ENCODE results near the gene BSND. TPM values are rescaled to one million over a fixed set of nuclear protein-coding genes. Genes with fewer than 3 reads are reported as not detected.

The BSND gene
- total RNA-seq, 4 donors from 2014 or later: not detected

- H3K36me3 ChIP-seq: no peaks in the 10 kb centered on the region
- H3K27me3 ChIP-seq: no peaks in the 10 kb centered on the region
- peaks cover 0 to 11% (median 0%) of the 10 kb centered on the region in 4 donors for H3K4me1 ChIP-seq
- peak within 1 kb of the TSS in 3 of 4 donors; percentile 43 to 67 (median 66) for H3K27ac ChIP-seq
- H3K9me3 ChIP-seq: no peaks in the 10 kb centered on the region
- DNase-seq: peak in 2 of 3 donors; percentile 52 to 78
- H3K4me3 ChIP-seq: peak within 1 kb of the TSS; percentile 15 to 68 (median 42)
- peak; percentile 43 to 63 for TF ChIP-seq POLR2A (IDR thresholded peaks at IDR 0.05)
- TF ChIP-seq, protein P1, sequence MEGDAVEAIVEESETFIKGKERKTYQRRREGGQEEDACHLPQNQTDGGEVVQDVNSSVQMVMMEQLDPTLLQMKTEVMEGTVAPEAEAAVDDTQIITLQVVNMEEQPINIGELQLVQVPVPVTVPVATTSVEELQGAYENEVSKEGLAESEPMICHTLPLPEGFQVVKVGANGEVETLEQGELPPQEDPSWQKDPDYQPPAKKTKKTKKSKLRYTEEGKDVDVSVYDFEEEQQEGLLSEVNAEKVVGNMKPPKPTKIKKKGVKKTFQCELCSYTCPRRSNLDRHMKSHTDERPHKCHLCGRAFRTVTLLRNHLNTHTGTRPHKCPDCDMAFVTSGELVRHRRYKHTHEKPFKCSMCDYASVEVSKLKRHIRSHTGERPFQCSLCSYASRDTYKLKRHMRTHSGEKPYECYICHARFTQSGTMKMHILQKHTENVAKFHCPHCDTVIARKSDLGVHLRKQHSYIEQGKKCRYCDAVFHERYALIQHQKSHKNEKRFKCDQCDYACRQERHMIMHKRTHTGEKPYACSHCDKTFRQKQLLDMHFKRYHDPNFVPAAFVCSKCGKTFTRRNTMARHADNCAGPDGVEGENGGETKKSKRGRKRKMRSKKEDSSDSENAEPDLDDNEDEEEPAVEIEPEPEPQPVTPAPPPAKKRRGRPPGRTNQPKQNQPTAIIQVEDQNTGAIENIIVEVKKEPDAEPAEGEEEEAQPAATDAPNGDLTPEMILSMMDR (IDR thresholded peaks at IDR 0.05): no peak
These were observed 18.0 kb upstream of the BSND start, which contains the start of gene TMEM61 for GRCh38 chr1:54980528-54981241. TSS of gene TMEM61 (plus strand) at chr1:54980628. CDS start at chr1:54981066, 438 bp downstream.

DNA sequence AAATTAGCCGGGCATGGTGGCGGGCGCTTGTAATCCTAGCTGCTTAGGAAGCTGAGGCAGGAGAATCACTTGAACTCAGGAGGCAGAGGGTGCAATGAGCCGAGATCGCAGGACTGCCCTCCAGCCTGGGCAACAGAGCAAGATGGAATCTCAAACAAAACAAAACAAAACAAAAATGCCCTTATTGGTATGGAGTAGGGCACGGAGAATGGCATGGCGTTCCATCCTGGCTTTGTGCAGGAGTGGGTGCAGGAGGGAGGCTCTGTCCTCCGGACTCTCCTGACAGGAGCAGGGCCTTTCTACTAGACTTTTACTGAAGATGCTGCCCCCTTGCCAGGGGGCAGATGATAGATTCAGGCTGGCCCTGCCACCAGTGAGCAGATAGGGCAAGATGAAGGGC lies 17.3 kb upstream of the BSND start:
- peak in 1 of 3 donors; percentile 15 for DNase-seq
- TF ChIP-seq POLR2A (IDR thresholded peaks at IDR 0.05): no peak
- TF ChIP-seq, protein P1 (IDR thresholded peaks at IDR 0.05): no peak
- Histone ChIP-seq H3K4me3 (peak overlapping the region in 2 of 4 donors; percentile 63 to 68), H3K27me3 (no peaks in the 10 kb centered on the region), H3K27ac (peak overlapping the region in 2 of 4 donors; percentile 66 to 67), H3K36me3 (no peaks in the 10 kb centered on the region), H3K9me3 (no peaks in the 10 kb centered on the region), H3K4me1 (peaks cover 0 to 11% (median 0%) of the 10 kb centered on the region in 4 donors)

DNA sequence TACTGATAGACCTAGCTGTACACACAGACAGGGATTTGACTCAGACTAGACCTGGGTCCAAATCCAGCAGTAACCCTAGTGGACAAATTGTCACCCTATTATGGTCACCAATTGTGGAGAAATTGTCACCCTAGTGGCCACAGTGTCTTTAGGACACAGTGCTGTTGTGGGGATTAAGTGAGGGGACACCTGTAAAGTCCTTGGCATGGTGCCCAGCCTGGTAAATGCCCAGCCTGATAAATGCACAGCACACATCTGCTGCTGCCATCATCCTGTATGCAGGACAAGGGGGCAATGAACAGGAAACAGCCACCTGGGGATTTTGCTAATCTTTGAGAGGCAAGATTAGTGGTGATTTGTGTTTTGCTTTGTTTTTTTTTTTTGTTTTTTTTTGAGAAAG lies 16.0 kb upstream of the BSND start:
- Histone ChIP-seq H3K4me3 (no peak overlapping the region), H3K36me3 (no peaks in the 10 kb centered on the region), H3K27ac (no peak overlapping the region), H3K27me3 (no peaks in the 10 kb centered on the region), H3K4me1 (peaks cover 0 to 11% (median 0%) of the 10 kb centered on the region in 4 donors), H3K9me3 (no peaks in the 10 kb centered on the region)
- peak in 1 of 3 donors; percentile 47 for DNase-seq
- no peak for TF ChIP-seq POLR2A (IDR thresholded peaks at IDR 0.05)
- TF ChIP-seq, protein P1 (IDR thresholded peaks at IDR 0.05): peak in 2 of 6 experiments; percentile 24 to 36

DNA sequence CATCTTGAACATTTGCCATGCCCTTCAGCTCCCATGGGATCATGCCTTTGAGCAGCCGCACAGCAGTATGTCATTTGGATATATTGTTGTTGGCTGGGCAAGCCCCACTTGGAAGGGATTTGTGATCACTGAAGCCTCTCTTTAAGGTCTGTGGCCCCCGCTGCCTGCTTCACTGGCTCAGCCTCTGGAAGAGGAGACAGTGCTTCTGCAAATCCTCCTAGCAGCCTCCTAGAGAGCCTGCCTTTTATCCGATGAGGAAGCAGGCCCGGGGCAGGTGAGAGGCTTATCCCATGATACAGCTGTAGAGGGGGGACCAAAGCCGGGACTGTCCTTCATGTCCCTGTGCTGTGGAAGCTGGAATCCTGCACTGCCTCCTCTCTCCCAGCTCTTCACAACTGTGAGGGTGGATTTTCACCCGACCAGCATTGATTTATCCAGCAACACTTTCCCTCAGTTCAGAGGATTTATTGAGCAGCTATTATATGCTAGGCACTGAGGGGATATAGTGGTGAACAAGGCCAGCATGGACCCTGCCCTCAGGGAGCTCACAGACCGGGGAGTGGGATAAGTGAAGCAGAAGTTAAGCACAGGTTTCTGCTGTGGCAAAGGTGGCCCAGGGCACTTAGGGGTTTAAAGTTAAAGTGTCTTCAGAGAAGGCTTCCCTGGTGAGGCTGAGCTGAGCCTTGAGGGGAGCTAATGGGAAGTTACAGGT lies 14.4 kb upstream of the BSND start:
- Histone ChIP-seq H3K4me1 (peaks cover 0 to 11% (median 0%) of the 10 kb centered on the region in 4 donors), H3K36me3 (no peaks in the 10 kb centered on the region), H3K27me3 (no peaks in the 10 kb centered on the region), H3K27ac (no peak overlapping the region), H3K9me3 (no peaks in the 10 kb centered on the region), H3K4me3 (no peak overlapping the region)
- TF ChIP-seq, protein P1 (IDR thresholded peaks at IDR 0.05): no peak
- no peak for TF ChIP-seq POLR2A (IDR thresholded peaks at IDR 0.05)
- no peak for DNase-seq

DNA sequence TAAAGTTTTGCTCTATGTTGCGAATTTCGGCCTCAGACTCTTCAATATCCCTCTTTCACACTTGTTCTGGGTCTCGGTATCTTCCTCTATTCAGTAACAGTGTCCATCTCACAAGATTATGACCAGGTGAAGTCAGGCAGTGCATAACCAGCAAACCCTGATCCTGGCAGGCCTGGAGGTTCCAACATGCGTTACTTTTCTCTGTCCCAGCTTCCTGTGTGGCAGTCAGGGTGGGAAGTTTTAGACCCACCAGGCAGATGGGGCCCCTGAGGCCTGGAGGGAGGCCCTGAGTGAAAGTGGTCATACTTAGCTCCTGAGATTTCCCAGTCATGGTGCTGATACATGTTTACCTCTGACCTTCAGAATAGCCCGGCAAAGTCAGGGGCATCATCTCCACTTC lies 13.2 kb upstream of the BSND start:
- no peak overlapping the region for H3K4me3 ChIP-seq
- no peak overlapping the region for H3K27ac ChIP-seq
- peaks cover 0 to 5% (median 0%) of the 10 kb centered on the region in 4 donors for H3K4me1 ChIP-seq
- no peaks in the 10 kb centered on the region for H3K27me3 ChIP-seq
- no peak for DNase-seq
- no peaks in the 10 kb centered on the region for H3K9me3 ChIP-seq
- H3K36me3 ChIP-seq: no peaks in the 10 kb centered on the region
- TF ChIP-seq, protein P1 (IDR thresholded peaks at IDR 0.05): no peak
- TF ChIP-seq POLR2A (IDR thresholded peaks at IDR 0.05): no peak
